Measurements from ENCODE around the gene TLX2. TPM values are rescaled to one million over a fixed set of nuclear protein-coding genes. Genes with fewer than 3 reads are reported as not detected.

The TLX2 gene
- total RNA-seq, 1 donor from 2014 or later = 6.6 TPM

GRCh38 chr2:74491648-74492544 lies 22.4 kb upstream of the TLX2 start:
- Histone ChIP-seq H3K9me3 (no peaks in the 10 kb centered on the region), H3K4me3 (no peak overlapping the region), H3K4me1 (no peaks in the 10 kb centered on the region), H3K27me3 (peaks cover under 1% of the 10 kb centered on the region), H3K27ac (no peak overlapping the region), H3K36me3 (peaks cover 0 to 44% of the 10 kb centered on the region in 2 donors)
- TF ChIP-seq CTCF (IDR thresholded peaks at IDR 0.05) (no peak), POLR2A (IDR thresholded peaks at IDR 0.05) (no peak), POLR2AphosphoS5 (IDR thresholded peaks at IDR 0.05; ENCODE audit: insufficient read depth in 1 of 2, low read depth in 1 of 2) (no peak)
- intact Hi-C loops (cut with DNase I) = no loop called here
- DNase-seq (ENCODE audit: extremely low spot score in 2 of 2) = no peak

GRCh38 chr2:74493546-74493945 lies 20.7 kb upstream of the TLX2 start:
- Histone ChIP-seq H3K9me3 (no peaks in the 10 kb centered on the region), H3K27me3 (peaks cover 4% of the 10 kb centered on the region), H3K4me3 (no peak overlapping the region), H3K27ac (no peak overlapping the region), H3K36me3 (peaks cover 0 to 44% of the 10 kb centered on the region in 2 donors), H3K4me1 (peaks cover 13% of the 10 kb centered on the region)
- TF ChIP-seq POLR2AphosphoS5 (IDR thresholded peaks at IDR 0.05; ENCODE audit: insufficient read depth in 1 of 2, low read depth in 1 of 2) (no peak), POLR2A (IDR thresholded peaks at IDR 0.05) (no peak), CTCF (IDR thresholded peaks at IDR 0.05) (no peak)
- no peak for DNase-seq (ENCODE audit: extremely low spot score in 2 of 2)
- intact Hi-C loops (cut with DNase I) = no loop called here

- TF ChIP-seq POLR2AphosphoS5 (IDR thresholded peaks at IDR 0.05; ENCODE audit: insufficient read depth in 1 of 2, low read depth in 1 of 2) = no peak
- no peak for TF ChIP-seq CTCF (IDR thresholded peaks at IDR 0.05)
- no peak for TF ChIP-seq POLR2A (IDR thresholded peaks at IDR 0.05)
Observed at GRCh38 chr2:74495440-74495839, 18.8 kb upstream of the TLX2 start.

GRCh38 chr2:74496997-74497776 lies 17.1 kb upstream of the TLX2 start:
- Histone ChIP-seq H3K27ac (no peak overlapping the region), H3K9me3 (no peaks in the 10 kb centered on the region), H3K4me1 (peaks cover 28% of the 10 kb centered on the region), H3K36me3 (peaks cover 0 to 21% of the 10 kb centered on the region in 2 donors), H3K4me3 (peak overlapping the region in 1 of 2 donors; percentile 40), H3K27me3 (peaks cover 10% of the 10 kb centered on the region)
- intact Hi-C loops (cut with DNase I) = no loop called here
- no peak for DNase-seq (ENCODE audit: extremely low spot score in 2 of 2)
- TF ChIP-seq POLR2AphosphoS5 (IDR thresholded peaks at IDR 0.05; ENCODE audit: insufficient read depth in 1 of 2, low read depth in 1 of 2) (no peak), POLR2A (IDR thresholded peaks at IDR 0.05) (no peak), CTCF (IDR thresholded peaks at IDR 0.05) (no peak)

More at GRCh38 chr2:74495440-74495839, 18.8 kb upstream of the TLX2 start:
- H3K4me1 ChIP-seq = peaks cover 26% of the 10 kb centered on the region
- no peak for DNase-seq (ENCODE audit: extremely low spot score in 2 of 2)
- H3K4me3 ChIP-seq = no peak overlapping the region
- H3K27ac ChIP-seq = no peak overlapping the region
- no peaks in the 10 kb centered on the region for H3K9me3 ChIP-seq
- intact Hi-C loops (cut with DNase I) = no loop called here
- H3K36me3 ChIP-seq = peaks cover 0 to 39% of the 10 kb centered on the region in 2 donors
- H3K27me3 ChIP-seq = peaks cover 10% of the 10 kb centered on the region

Data from vagina (tissue), 2 donors.